NCI-H187 treated with DMSO at 0.1 percent for 48 hours (cell line): ENCODE data around the gene MYH16.
"Not testable (repeated sequence)": the region's sequence is repeated elsewhere in the genome, so short reads cannot be mapped to it uniquely, and the experiment has no call there.

Experiments
- DNase-seq: peaks from one replicate; lab custom pipeline; 2025; lab: John Stamatoyannopoulos, UW

Gene MYH16

DNA sequence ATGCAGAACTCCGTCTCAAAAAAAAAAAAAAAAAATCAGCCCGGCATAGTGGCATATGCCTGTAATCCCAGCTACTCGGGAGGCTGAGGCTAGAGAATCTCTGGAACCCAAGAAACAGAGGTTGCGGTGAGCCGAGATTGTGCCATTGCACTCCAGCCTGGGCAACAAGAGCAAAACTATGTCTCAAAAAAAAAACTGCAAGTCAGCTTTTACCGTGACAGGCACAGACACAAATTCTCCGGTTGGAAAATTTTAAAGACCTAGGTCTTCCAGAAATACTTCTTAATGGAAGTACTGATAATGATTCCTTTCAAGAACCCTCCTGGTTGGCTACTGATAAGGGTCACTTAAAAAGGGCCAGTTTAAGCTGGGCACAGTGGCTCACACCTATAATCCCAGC, 82.5 kb downstream of the MYH16 start:
- DNase-seq = no peak

DNA sequence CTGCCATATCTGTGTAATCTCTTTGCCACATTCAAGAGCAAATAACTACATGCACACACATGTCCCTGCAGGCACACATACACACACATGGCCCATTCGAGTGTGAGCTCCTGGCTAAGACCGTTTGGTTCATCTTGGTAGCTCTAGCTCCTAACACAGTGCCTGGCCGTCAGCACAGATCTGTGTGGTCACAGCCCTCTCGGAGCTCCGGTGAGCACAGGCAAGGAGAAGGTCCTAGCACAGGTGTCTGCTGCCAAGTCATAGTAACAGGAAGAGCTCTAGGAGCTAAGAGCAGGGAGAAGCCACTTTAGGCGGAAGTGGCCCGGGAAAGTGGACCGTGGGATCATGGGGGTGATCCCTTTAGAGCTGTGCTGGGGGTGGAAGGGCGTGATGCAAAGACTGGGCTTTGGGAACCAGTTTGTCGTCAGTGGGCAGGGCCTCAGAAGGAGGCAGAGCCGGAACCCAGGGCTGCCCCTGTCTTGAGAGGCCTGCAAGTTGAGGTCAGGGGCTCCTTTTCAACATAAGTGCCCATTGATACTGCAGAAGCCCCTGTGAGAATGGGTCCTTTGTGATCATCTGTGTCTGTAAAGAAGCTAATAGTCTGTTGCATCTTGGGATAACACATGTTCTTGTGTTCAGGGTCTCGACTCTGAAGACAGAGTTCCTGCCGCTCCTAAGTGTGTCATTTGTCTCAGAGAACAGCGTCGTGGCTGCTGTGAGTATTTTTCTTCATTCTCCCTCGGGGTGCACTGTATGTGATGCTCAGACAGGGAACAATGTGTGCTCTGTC, 85.3 kb downstream of the MYH16 start:
- no peak for DNase-seq

DNA sequence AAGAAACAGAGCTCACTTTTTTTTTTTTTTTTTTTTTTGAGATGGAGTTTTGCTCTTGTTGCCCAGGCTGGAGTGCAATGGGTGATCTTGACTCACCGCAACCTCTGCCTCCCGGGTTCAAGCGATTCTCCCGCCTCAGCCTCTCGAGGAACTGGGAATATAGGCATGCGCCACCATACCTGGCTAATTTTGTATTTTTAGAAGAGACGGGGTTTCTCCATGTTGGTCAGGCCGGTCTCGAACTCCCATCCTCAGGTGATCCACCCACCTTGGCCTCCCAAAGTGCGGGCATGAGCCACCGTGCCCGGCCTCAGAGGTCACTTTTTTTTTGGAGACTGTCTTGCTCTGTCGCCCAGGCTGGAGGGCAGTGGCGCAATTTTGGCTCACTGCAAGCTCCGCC, 85.9 kb downstream of the MYH16 start:
- not testable (repeated sequence) for DNase-seq

- no peak for DNase-seq
Measured at GRCh38 chr7:99359465-99360154, 87.0 kb downstream of the MYH16 start.
